ENCODE measurements around the gene OSBPL10. TPM values are rescaled to one million over a fixed set of nuclear protein-coding genes. Genes with fewer than 3 reads are reported as not detected.

OSBPL10 gene
- polyA plus RNA-seq, 3 donors: 20.7 to 23.5 (median 22.3) TPM

DNA sequence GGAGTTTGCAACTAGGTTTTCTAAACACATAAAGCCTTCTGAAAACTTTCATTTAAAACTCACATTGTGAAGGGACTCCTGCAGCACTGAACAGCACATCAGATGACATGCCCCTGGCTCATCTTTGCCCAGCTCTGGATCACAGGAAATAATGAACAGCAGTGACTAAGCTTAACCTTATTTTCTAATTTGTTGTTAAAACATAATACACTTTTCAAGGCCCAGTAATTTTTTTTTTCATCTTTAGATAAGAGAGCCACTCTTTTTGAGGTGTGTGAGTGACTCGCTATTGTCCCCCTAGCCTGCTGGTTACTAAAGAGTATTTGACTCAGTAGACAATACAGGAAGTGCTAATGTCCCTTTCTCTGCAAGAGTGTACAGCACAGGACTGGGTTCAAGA lies 204.0 kb downstream of the OSBPL10 start:
- DNase-seq: no peak

DNA sequence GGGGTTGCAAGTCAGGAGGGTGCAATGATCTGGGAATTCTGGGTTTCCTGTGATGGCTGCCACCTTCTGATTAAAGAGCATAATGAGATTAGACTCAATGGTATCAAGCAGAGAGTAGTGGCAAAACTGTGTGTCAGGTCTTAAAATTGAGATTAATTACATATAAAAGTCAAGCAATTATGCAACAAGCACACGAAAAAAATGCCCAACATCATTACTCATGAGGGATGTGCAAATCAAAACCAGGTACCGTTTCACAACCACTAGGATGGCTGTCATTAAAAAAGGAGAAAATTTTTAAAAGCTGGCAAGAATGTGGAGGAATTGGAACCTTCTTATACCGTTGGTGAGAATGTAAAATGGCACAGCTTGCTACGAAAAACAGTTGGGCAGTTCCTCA lies 205.0 kb downstream of the OSBPL10 start:
- DNase-seq: no peak

DNA sequence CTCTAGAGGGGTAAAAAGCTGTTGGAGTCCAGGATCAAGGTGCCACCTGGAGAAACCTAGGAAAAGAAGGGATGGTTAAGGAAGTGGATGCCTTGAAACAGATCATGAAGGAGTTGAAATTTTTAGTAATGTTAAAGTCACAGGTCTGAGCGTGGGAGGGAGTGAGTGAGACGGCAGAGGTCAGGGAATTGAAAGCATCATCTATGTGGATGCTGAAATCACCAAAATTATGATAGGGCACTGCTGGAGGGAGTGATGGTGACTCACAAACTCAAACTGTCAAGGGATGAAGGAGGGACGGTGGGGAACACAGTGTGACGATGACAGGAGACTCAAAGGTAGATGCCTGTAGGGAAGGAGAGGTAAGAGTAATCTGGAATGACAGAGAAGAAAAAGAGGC lies 205.7 kb downstream of the OSBPL10 start:
- no peak for DNase-seq

DNA sequence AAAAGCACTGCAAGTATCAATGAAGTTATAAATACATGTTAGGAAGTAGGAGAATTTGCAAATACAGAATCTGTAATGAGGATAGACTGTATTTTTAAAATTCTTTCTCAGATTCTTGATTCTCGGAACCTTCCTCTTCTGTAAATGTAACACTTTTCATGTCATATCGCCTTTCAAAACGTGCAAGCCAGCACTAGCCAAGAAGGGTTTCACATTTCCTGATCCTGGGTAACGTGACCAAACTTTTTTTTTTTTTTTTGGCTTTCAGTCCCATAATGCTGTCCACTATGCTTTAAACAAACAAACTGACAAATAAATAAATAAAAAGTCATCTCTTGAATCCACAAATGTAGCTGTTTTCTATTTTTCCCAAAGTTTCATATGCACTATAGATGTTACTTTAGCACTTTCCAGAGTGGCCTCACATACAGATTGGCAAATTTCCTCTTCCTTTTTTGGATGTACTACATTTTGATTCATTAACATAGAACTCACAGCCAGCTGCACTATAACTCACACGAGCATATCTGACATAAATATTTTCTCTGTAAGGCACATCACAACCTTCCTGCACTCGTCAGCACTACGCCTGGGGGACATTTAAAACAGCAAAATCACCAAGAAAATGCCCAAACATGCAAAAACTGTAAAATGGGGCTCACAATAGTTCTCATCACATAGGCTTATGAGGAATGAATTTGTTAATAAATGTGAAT lies 208.1 kb downstream of the OSBPL10 start:
- DNase-seq: no peak

DNA sequence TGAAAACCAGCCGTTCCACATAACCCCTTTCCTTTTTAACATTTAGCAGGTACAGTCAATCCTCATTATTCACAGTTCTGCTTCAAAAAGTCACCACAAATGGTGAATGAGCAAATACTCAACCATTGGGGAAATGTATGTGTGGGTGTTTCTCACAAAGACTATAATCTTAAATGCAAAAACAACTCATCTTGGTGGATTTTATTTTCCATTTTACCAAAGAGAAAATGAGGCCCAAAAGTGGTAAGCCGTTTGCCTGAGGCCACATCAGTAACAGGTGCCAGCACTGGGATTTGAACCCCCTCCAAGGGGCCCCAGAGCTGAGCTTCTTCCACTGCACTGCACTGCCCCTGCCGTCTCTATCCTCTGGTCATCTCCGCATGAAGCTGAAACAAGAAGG lies 208.8 kb downstream of the OSBPL10 start:
- no peak for DNase-seq

DNA sequence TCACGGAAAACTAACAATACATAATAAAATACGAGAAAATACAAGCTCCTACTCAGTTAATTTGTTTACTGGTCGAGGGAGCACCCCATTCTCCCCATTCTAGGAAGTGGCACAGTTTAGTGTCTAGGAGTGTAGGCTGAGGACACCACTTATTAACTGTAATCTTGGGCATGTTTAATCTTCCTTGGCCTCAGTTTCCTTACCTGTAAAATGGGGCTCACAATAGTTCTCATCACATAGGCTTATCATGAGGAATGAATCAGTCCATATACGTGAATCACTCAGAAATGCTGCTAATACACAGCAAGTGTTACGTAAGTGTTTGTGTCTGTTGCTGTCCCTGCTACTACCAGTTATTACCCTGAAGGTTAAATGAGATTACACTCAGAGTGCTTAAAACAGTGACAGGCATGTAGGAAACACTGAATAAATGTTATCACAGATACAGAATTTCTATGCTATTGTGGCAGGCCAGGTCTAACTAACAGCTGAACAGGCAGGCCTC lies 210.2 kb downstream of the OSBPL10 start:
- DNase-seq: no peak

DNA sequence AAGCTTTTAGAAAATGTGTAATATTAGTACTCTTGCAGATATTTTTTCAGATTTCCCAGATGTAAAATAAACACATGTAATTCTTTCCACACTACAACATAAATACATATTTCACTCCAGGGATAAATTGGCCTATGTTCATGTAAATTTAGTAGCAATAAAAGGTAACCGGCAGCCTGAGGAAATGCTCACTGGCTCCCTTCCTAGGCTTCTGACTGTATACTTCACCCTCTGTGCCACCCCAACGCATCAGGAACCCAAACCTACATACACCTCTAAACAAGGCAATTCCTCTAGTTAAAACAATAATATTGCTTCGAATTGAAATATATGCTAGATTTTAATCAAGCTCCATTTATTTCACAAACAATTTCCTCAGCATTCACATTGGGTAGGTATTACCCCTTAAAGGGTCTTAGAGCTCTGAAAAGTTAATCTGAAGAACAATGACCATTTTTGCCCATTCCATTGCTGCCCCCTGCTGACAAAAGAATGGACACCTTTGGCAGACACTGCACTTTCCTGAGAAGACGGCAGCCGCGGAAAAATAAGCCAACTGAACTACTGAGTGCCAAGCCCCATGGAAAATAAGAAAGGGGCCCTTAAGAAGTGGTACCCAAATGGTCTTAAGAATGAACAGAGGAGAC lies 212.5 kb downstream of the OSBPL10 start:
- DNase-seq: peak; percentile 82

DNA sequence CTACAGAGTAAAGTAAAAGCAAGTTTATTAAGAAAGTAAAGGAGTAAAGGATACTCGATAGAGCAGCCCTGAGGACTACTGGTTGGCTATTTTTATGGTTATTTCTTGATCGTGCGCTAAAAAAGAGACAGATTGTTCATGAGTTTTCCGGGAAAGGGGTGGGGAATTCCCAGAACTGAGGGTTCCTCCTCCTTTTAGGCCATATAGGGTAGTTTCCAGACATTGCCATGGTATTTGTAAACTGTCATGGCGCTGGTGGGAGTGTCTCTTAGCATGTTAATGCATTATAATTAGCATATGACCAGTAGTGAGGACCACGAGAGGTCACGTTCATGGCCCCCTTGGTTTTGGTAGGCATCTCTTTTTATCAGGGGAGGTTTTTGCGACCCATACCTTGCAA lies 213.1 kb downstream of the OSBPL10 start:
- no peak for DNase-seq

DNA sequence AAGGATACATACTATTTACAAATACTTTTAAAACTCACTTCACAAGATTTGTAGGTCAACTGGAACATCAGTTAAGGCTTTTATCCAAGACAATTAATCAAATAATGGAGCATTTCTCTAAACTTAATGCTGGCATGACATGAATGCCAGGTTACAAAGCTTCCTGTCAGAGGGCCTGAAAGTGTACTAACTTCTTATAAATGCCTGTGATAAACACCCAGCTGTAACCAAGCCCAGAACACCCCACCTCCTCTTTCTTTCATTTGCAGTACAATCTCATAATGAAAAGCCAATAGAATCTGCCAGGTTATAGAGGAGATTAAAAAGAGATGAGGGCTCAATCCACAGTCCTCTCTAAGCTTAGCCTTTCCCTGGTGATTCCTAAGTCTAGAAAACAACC lies 214.4 kb downstream of the OSBPL10 start:
- DNase-seq: no peak

DNA sequence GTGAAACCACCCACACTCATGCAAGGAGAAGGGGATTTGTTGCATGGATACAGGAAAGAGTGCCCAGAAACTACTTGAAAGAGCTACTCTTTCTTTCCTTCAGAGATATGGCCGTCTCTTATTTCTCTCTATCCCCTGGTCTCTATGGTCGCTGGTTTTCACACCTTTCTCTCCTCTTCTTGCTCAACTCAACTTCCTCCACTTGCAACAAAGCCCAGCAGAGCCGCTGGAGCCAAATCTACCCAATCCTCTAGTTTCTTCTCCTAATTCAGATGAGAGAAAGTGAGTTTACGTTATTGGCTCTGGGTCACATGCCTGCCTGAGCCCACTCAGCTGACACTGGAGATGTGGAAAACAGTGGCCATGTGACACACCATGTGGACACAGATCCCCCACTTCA lies 215.2 kb downstream of the OSBPL10 start:
- DNase-seq: no peak

DNA sequence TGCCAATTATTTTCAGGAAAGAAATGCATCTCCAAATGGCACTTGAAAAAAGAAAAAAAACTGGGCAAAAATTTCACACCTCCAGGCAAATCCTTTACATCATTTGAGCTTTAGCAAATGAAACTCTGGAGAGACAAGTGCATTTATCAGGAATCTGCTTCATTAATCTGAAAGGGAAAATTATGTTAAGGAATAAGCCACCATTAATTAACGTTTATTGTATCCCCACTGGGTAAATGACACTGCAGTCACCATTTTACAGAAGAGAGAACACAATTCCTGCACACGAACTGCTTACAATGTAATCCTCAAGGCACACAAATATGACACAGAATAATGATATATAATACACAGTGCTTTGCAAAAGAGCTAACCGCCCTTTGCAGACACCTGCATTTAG lies 217.3 kb downstream of the OSBPL10 start:
- no peak for DNase-seq

DNA sequence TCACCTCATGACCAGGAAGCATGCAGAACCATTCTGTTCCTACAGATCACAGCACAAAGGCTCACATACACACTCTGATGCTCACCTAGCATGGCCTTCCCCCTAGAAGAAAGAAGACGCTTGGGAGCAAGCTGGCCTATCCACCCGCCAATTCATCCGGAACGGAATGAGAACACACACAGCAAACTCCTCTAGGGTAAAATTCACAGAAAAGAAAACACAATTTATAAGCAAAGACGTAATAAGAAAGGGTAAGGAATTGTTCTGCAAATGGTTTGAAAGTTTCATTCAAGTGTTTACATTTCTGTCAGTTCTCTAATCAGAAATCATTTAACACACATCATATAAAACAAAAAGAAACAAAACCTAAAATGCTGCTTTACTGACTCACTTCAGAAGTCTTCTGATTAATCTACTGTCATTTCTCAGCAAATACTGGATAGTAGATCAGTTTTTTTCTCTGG lies 218.1 kb downstream of the OSBPL10 start:
- DNase-seq: peak; percentile 48

DNA sequence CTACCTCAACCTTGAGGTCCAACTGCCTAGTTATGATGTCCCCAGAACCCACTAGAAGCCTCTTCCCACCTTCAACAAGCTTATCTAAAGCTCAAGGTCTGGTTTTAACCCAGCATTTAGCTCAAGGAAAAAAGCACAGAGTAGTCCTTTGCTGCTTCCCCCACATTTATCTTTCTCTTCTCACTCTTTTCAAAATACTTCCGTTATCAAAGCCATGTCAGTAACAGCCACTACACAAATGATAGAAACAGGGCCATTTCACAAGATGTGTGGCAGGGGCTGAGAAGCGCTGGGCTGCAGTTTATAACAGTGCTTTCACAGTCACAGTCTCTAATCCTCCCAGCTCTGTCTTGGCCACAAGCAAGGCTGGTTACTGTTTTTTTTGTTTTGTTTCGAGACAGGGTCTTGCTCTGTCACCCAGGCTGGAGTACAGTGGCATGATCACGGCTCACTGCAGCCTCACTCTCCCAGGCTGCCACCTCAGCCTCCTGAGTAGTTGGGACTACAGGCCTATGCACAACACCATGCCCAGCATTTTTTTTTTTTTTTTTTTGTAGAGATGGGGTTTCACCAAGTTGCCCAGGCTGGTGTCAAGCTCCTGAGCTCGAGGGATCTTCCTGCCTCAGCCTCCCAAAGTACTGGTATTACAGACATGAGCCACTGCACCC lies 218.8 kb downstream of the OSBPL10 start:
- DNase-seq: no peak

DNA sequence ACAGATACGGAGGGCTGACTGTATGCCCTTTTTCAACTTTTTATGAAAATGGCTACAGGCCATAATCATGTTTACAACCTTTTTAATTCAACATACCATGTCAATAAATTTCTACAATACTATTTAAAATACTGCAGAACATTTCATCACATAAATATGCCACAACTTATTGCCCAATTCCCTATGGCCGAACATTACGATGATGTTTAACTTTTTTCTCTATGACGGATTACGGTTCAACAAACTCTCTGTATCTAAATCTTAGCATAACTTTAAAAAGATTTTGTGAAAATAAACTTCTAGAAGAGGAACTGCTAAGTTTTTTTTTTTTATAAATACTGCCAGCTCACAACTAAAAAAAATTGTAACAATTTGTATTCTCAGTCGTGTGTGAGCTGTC lies 220.4 kb downstream of the OSBPL10 start:
- DNase-seq: no peak

DNA sequence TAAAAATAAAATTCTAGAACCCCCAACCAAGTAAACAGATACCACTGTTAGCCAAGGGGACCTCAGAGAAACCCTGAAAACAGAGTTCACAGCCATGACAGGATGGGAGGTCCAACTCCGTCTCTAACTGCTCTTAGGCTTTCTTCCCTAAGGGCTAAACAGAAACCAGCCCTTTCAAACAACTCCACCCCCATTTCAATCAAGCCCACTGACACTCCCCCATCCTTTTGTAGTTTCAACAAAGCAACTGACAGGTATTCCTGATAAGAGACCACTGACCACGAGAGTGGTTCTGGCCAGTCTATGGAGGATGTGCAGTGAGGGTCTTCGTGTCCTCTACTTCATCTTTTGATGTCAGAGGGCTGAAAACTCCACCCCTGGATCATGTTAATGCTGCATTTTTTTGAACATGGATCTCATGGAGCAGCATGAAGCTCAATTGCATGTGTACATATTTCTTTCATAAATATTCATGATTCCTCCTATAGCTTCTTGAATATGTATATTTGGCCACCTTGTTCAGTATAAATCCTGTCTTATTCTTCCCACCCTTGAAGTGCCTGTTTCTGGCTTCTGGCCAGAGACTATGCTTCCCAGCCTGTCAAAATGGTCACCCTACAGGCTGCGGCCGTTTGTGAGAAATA lies 222.6 kb downstream of the OSBPL10 start:
- no peak for DNase-seq

DNA sequence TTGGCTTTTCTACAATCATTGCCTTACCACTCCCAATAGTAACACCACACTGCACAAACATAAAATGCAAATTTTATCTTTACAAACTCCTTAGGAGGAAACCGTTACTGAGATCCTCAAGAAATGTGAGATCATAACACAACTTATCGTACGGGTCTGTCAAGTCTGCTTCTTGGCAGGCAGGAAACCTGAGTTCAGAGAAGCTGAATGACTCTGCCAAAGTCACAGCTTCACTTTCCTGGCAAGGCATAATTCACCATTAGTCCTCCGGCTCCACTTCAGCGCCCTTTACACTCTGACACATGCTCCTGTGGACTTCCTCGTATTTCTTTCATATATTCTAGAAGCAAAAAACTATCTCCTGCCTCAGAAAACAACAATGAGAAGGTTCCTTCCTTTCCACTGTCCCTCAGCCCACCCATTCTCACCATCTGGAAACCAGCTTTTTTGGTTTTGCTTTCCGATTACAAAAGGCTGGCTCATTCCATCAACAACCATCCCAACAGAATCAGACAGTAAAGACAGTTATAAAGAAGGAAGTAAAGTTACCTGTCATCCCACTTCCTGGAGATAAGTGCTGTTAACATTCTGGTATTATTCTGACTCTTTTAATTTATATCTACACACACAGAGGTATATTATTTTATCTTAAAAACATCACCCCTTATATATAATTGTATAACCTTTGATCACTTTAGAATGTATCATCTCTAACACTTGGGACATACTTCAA lies 225.0 kb downstream of the OSBPL10 start:
- no peak for DNase-seq

DNA sequence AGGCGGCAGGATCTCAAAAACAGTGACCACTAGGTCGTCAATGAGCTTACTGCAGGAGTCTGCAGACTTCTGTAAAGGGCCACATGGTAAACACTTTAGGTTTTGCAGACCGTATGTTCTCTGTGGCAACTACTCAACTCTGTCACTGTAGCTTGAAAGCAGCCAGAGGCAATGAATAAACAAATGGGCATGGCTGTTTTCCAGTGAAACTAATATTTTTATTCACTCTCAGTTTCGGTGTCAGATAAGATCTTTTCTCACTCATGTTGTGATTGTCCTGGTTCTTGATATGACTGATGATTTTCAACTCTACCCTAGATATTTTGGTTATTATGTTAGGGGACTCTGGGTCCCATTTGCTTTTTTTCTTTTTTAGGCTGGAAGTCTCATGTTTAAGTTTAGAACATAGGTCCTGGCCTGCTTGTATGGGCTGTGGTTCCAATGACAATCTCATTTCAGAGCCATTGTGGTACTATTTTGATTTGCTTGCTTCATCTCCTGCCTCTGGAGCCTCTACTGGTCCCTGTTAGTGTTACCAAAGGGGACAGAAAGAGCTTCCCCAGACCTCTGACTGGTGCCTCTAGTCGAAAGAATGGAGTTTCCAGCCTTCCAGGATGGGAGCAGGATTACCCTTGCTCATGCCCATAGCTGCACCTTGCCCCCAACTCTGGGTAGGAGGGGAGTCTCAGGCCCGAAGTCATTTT lies 226.3 kb downstream of the OSBPL10 start:
- DNase-seq: no peak

DNA sequence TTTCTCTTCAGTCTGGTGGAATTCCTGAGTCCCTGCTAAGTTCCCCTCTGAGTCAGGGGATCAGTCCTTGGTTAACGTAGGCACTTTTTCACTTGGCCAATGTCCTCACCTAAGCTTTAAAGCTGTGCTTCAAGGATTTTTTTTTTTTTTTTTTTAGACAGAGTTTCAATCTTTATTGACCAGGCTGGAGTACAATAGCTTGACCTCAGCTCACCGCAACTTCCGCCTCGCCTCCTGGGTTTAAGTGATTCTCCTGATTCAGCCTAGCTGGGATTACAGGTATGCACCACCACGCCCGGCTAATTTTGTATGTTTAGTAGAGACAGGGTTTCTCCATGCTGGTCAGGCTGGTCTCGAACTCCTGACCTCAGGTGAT lies 228.0 kb downstream of the OSBPL10 start:
- no peak for DNase-seq

DNA sequence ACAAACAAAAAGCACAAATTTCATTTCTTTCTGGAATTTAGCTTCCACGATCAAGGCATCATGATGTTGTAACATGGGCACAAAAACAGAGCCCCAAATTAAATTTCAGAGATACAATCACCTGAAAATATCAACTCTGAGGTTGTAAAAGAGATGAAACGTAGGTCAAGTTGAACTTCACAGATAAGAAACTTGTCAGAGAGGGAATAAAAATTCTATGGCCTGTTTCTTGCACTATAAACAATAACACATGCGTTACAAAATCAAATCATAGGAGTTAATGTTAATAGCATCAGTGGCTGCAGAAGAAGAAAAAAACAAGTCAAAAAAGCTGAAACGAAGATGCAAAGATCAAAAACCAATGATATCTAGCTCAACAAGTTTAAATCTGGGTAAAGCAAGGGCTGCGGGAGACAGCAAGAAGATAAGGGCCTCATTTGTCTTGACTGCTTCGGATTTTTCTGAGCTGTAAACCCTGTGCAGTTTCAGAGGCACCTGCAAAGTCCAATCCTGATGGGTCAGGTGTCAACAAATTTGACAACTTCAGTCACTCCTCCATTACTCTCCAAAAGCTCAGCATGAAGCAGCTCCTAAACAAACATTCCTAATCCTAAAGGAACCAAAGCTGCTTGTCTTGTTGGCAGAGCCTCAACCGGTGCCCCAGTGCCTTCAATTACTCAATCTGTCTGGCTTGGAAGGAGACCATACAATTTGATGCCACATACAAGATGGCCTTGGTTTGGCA lies 228.6 kb downstream of the OSBPL10 start:
- no peak for DNase-seq

DNA sequence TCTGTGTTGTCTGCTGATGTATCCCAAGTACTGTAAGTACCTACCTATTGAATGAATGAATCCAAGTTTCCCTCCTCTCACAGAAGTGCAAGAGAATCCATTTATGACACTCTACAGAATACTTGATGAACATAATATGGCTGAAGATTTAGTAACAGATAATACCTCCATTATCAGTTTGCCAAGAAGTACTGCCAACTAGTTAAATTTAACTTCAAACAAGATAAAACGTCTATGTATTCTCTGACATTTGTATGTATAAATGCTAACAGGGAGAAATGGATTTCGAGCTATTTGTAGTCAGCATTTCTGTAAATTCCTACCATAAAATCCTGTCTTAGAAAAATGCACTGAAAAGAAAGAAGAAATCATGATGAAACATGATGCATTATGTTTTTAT lies 230.7 kb downstream of the OSBPL10 start:
- DNase-seq: no peak

DNA sequence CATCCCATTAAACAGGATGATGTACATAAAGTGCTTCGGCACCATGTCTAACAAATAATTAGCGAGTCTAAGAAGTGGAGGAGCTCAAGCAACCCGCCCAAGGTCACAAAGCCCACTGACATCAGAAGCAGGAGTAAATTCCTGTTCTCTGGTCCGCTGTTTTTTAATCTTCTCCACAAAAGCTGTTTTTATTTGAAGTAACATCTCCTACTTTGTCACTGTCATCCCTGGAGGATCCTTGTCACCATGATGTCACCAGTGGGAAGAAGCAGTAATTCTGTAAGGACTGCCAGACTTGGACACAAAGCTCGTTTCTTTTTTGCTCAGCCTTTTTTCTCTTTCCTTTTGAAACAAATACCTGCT lies 232.1 kb downstream of the OSBPL10 start:
- DNase-seq: no peak
